ENCODE data around the gene MICAL3. TPM values are rescaled to one million over a fixed set of nuclear protein-coding genes. Genes with fewer than 3 reads are reported as not detected.
A peak's percentile ranks its signal among the peaks of the same experiment; 100 is the strongest.

MICAL3 gene
- total and polyA plus RNA-seq, 3 donors from 2014 or later, result 103 to 106 (median 104) TPM

DNA sequence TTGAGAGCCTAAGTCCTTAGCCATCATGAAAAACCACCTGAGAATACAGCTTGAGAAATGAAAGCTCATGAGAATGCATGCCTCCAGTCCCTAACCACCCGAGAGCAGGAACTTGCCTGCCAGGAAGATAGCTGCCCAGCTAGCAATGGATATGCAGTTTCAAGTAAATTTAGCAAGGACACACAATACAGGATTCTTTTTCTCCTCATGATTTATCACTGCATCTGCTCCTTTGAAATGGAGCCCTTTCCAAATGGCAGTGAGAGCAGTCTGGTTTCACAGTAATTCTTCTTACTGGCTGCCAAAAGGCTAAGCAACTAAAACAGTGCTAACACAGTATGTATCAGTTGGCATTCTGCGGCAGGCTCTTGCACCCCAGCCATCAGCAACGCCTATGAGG, 109.9 kb downstream of the MICAL3 start:
- Histone ChIP-seq H3K36me3 (ENCODE audit: low read depth, missing control alignments) (no peaks in the 10 kb centered on the region), H3K4me1 (peaks cover 39% of the 10 kb centered on the region), H3K27ac (peak overlapping the region in 1 of 2 donors; percentile 6), H3K9me3 (no peaks in the 10 kb centered on the region), H3K4me3 (no peak overlapping the region), H3K27me3 (no peaks in the 10 kb centered on the region)
- WGBS, 2 donors, result 67 to 79% methylated on average over 3 of the region's 3 CpGs
- no peak for DNase-seq
- intact Hi-C loops (cut with DNase I; ENCODE audit: low total_unique reads), result no loop called here
- TF ChIP-seq POLR2A (IDR thresholded peaks at IDR 0.05), result no peak
- TF ChIP-seq, protein P1, sequence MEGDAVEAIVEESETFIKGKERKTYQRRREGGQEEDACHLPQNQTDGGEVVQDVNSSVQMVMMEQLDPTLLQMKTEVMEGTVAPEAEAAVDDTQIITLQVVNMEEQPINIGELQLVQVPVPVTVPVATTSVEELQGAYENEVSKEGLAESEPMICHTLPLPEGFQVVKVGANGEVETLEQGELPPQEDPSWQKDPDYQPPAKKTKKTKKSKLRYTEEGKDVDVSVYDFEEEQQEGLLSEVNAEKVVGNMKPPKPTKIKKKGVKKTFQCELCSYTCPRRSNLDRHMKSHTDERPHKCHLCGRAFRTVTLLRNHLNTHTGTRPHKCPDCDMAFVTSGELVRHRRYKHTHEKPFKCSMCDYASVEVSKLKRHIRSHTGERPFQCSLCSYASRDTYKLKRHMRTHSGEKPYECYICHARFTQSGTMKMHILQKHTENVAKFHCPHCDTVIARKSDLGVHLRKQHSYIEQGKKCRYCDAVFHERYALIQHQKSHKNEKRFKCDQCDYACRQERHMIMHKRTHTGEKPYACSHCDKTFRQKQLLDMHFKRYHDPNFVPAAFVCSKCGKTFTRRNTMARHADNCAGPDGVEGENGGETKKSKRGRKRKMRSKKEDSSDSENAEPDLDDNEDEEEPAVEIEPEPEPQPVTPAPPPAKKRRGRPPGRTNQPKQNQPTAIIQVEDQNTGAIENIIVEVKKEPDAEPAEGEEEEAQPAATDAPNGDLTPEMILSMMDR (IDR thresholded peaks at IDR 0.05), result no peak

DNA sequence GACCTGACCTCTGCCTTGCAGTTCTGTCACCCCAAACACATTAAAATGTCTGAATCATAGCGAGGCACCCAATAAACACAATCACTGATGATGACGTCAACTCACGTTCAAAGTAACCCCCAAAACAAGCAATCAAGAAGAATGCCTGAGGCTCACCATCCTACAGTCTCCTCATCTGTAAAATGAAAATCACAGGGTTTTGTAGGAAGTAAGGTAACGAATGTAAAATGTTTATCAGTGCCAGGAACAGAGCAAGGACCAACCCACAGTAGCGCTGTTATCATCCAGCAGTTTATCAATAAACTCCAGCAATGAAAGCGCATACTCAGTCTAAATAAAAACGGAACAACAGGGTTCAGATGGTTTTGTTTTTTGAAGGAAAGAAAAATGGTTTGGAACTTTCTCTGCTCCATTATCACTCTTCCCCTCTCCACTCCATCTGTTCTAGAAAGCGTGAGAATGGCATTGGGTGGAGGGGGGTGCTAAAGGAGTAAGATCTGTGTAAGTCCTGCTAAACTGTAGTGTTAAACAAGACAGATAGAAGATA, 110.5 kb downstream of the MICAL3 start:
- Histone ChIP-seq H3K4me1 (peaks cover 41% of the 10 kb centered on the region), H3K27me3 (no peaks in the 10 kb centered on the region), H3K36me3 (ENCODE audit: low read depth, missing control alignments) (no peaks in the 10 kb centered on the region), H3K9me3 (no peaks in the 10 kb centered on the region), H3K4me3 (no peak overlapping the region), H3K27ac (peak overlapping the region in 1 of 2 donors; percentile 6)
- no peak for TF ChIP-seq POLR2A (IDR thresholded peaks at IDR 0.05)
- TF ChIP-seq, protein P1 (IDR thresholded peaks at IDR 0.05), result no peak
- WGBS, 2 donors, result 70 to 77% methylated on average over 8 of the region's 8 CpGs
- intact Hi-C loops (cut with DNase I; ENCODE audit: low total_unique reads), result no loop called here
- DNase-seq, result no peak

DNA sequence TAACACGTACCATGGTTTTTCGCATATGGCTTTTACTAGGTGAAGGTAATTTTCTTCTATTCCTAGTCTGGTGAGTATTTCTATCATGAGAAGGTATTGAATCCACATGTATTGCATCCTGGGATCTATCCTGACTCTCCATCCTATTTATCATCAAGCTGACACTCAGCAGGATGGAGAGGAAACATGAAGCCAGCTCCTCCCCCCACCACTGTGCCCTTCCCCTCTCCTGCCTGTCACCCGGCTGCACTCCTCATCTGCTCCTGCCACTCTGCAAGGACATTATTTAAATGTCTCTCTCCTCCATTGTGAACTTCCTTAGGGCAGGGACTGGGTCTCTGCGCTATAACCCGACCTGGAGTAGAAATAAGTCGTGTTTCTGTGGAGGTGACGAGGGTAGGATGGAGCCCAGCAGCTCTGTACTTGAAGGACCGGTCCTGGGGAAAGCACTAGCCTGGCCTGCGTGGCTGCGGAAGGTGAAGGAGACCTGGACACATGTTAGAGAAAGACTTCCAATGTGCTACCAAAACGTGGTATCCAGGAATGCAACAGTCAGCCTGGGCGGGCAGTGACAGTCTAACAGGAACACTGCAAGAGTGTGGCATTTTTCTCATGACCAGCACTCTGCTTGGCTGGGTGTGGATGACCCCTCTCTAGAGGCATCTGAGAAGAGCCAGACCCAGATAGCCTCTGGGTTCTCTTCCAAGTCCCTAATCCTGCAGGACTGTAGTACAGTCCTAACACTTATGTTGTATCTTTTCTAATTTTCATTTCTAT, 111.2 kb downstream of the MICAL3 start:
- Histone ChIP-seq H3K36me3 (ENCODE audit: low read depth, missing control alignments) (no peaks in the 10 kb centered on the region), H3K4me1 (peaks cover 41% of the 10 kb centered on the region), H3K27me3 (no peaks in the 10 kb centered on the region), H3K27ac (no peak overlapping the region), H3K9me3 (no peaks in the 10 kb centered on the region), H3K4me3 (no peak overlapping the region)
- no peak for DNase-seq
- intact Hi-C loops (cut with DNase I; ENCODE audit: low total_unique reads), result no loop called here
- TF ChIP-seq, protein P1 (IDR thresholded peaks at IDR 0.05), result no peak
- 85 to 89% methylated on average over 12 of the region's 12 CpGs for WGBS, 2 donors

DNA sequence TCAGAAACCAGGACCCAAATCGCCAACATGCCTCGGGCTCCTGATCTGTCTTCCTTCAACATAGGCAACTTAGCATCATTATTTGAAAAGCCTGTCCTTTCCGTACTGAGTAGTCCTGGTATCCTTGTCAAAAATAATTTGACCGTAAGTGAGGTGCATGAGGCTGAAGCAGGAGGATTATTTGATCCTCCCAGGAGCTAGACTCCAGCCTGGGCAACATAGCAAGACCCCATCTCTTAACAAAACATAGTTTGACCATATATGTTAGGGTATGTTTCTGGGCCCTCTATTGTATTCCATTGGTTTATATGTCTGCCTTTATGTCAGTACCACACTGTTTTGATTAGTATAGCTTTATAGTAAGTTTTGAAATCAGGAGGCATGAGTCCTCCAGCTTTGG, 112.5 kb downstream of the MICAL3 start:
- 94 to 99% methylated on average over 4 of the region's 4 CpGs for WGBS, 2 donors
- H3K4me1 ChIP-seq, result peaks cover 38% of the 10 kb centered on the region

More for the DNA sequence above, 112.5 kb downstream of the MICAL3 start:
- no peaks in the 10 kb centered on the region for H3K27me3 ChIP-seq
- intact Hi-C loops (cut with DNase I; ENCODE audit: low total_unique reads), result no loop called here
- H3K36me3 ChIP-seq (ENCODE audit: low read depth, missing control alignments), result no peaks in the 10 kb centered on the region
- no peak overlapping the region for H3K4me3 ChIP-seq
- peak overlapping the region; percentile 81 for H3K27ac ChIP-seq
- TF ChIP-seq, protein P1 (IDR thresholded peaks at IDR 0.05), result no peak
- TF ChIP-seq POLR2A (IDR thresholded peaks at IDR 0.05), result no peak
- H3K9me3 ChIP-seq, result no peaks in the 10 kb centered on the region
- no peak for DNase-seq

Data from testis (tissue), 3 donors.